Dendritic cell treated with granulocyte-macrophage colony-stimulating factor and Interleukin-4, amounts not matched to agents 40 ng/mL and 50 ng/mL, for 4 days (primary cell): Measurements from ENCODE around the gene RANBP10.
A peak's percentile ranks its signal among the peaks of the same experiment; 100 is the strongest.
"Not testable (repeated sequence)": the region's sequence is repeated elsewhere in the genome, so short reads cannot be mapped to it uniquely, and the experiment has no call there.

Experiments
- H3K27ac Mint-ChIP-seq: one replicate; pipeline ENCODE4 v1.8.0; 2022; ENCODE audit warnings: mild to moderate bottlenecking, mixed read lengths
- H3K27me3 Mint-ChIP-seq: one replicate; pipeline ENCODE4 v1.8.0; 2022; ENCODE audit warnings: mild to moderate bottlenecking, mixed read lengths
- H3K36me3 Mint-ChIP-seq: one replicate; pipeline ENCODE4 v1.8.0; 2022; ENCODE audit warnings: low read depth, mixed read lengths
- H3K4me1 Mint-ChIP-seq: one replicate; pipeline ENCODE4 v1.8.0; 2022; ENCODE audit warnings: low read depth, mixed read lengths
- H3K4me3 Mint-ChIP-seq: one replicate; pipeline ENCODE4 v1.8.0; 2022; ENCODE audit warnings: mild to moderate bottlenecking, moderate library complexity, mixed read lengths
- H3K9me3 Mint-ChIP-seq: one replicate; pipeline ENCODE4 v1.8.0; 2022; ENCODE audit warnings: mixed read lengths
- intact Hi-C: fragments of 100-400 bp; cut with micrococcal nuclease; formaldehyde crosslinking; loops from one replicate; pipeline ENCODE4 v1.15.0; 2022

RANBP10 gene

GRCh38 chr16:67761924-67762323, 44.4 kb downstream of the RANBP10 start:
- Mint-ChIP-seq H3K27me3 (no peaks in the 10 kb centered on the region), H3K27ac (no peak overlapping the region), H3K9me3 (no peaks in the 10 kb centered on the region), H3K4me1 (peaks cover 12% of the 10 kb centered on the region), H3K36me3 (peaks cover 48% of the 10 kb centered on the region), H3K4me3 (no peak overlapping the region)
- intact Hi-C loops = no loop called here

GRCh38 chr16:67760956-67761230, 45.5 kb downstream of the RANBP10 start:
- H3K4me1 Mint-ChIP-seq = peaks cover 12% of the 10 kb centered on the region
- peak overlapping the region; percentile 9 for H3K27ac Mint-ChIP-seq
- intact Hi-C loops = no loop called here
- H3K27me3 Mint-ChIP-seq = no peaks in the 10 kb centered on the region
- H3K9me3 Mint-ChIP-seq = no peaks in the 10 kb centered on the region
- no peak overlapping the region for H3K4me3 Mint-ChIP-seq
- peaks cover 43% of the 10 kb centered on the region for H3K36me3 Mint-ChIP-seq

GRCh38 chr16:67760206-67760955, 46.0 kb downstream of the RANBP10 start:
- peaks cover 40% of the 10 kb centered on the region for H3K36me3 Mint-ChIP-seq
- peaks cover 12% of the 10 kb centered on the region for H3K4me1 Mint-ChIP-seq
- H3K4me3 Mint-ChIP-seq = no peak overlapping the region
- no peaks in the 10 kb centered on the region for H3K27me3 Mint-ChIP-seq
- intact Hi-C loops = no loop called here
- no peaks in the 10 kb centered on the region for H3K9me3 Mint-ChIP-seq
- H3K27ac Mint-ChIP-seq = peak overlapping the region; percentile 9

- Mint-ChIP-seq H3K4me1 (peaks cover 12% of the 10 kb centered on the region), H3K27ac (no peak overlapping the region), H3K36me3 (peaks cover 43% of the 10 kb centered on the region), H3K27me3 (no peaks in the 10 kb centered on the region), H3K9me3 (no peaks in the 10 kb centered on the region), H3K4me3 (no peak overlapping the region)
- intact Hi-C loops = no loop called here
Measured at GRCh38 chr16:67758966-67759365, 47.4 kb downstream of the RANBP10 start.

- intact Hi-C loops = no loop called here
- H3K27me3 Mint-ChIP-seq = no peaks in the 10 kb centered on the region
- H3K4me3 Mint-ChIP-seq = no peak overlapping the region
- H3K36me3 Mint-ChIP-seq = peaks cover 49% of the 10 kb centered on the region
- no peak overlapping the region for H3K27ac Mint-ChIP-seq
- peaks cover 12% of the 10 kb centered on the region for H3K4me1 Mint-ChIP-seq
- no peaks in the 10 kb centered on the region for H3K9me3 Mint-ChIP-seq
Measured at GRCh38 chr16:67758006-67758405, 48.4 kb downstream of the RANBP10 start.

- no peak overlapping the region for H3K27ac Mint-ChIP-seq
- H3K36me3 Mint-ChIP-seq = peaks cover 40% of the 10 kb centered on the region
- H3K4me3 Mint-ChIP-seq = no peak overlapping the region
- no peaks in the 10 kb centered on the region for H3K27me3 Mint-ChIP-seq
- no peaks in the 10 kb centered on the region for H3K9me3 Mint-ChIP-seq
- intact Hi-C loops = no loop called here
- H3K4me1 Mint-ChIP-seq = no peaks in the 10 kb centered on the region
Measured at GRCh38 chr16:67752641-67753040, 53.7 kb downstream of the RANBP10 start.

GRCh38 chr16:67751331-67751730, 55.0 kb downstream of the RANBP10 start:
- peaks cover 32% of the 10 kb centered on the region for H3K36me3 Mint-ChIP-seq
- H3K27ac Mint-ChIP-seq, intact Hi-C loops, H3K27me3 Mint-ChIP-seq, H3K4me1 Mint-ChIP-seq, H3K9me3 Mint-ChIP-seq, H3K4me3 Mint-ChIP-seq: not testable (repeated sequence)

- H3K27ac Mint-ChIP-seq = no peak overlapping the region
- intact Hi-C loops = no loop called here
Measured at GRCh38 chr16:67750466-67750865, 55.9 kb downstream of the RANBP10 start.

GRCh38 chr16:67749436-67750078, 56.8 kb downstream of the RANBP10 start:
- Mint-ChIP-seq H3K9me3 (no peaks in the 10 kb centered on the region), H3K4me1 (no peaks in the 10 kb centered on the region), H3K36me3 (peaks cover 35% of the 10 kb centered on the region), H3K27ac (no peak overlapping the region), H3K4me3 (no peak overlapping the region), H3K27me3 (no peaks in the 10 kb centered on the region)
- intact Hi-C loops = no loop called here

More at GRCh38 chr16:67750466-67750865, 55.9 kb downstream of the RANBP10 start:
- Mint-ChIP-seq H3K9me3 (no peaks in the 10 kb centered on the region), H3K36me3 (peaks cover 32% of the 10 kb centered on the region), H3K4me3 (no peak overlapping the region), H3K4me1 (no peaks in the 10 kb centered on the region), H3K27me3 (no peaks in the 10 kb centered on the region)

GRCh38 chr16:67748834-67749233, 57.5 kb downstream of the RANBP10 start:
- no peak overlapping the region for H3K27ac Mint-ChIP-seq
- H3K27me3 Mint-ChIP-seq = no peaks in the 10 kb centered on the region
- no peaks in the 10 kb centered on the region for H3K4me1 Mint-ChIP-seq
- intact Hi-C loops = no loop called here
- no peak overlapping the region for H3K4me3 Mint-ChIP-seq
- peaks cover 38% of the 10 kb centered on the region for H3K36me3 Mint-ChIP-seq
- no peaks in the 10 kb centered on the region for H3K9me3 Mint-ChIP-seq

- Mint-ChIP-seq H3K36me3 (peaks cover 41% of the 10 kb centered on the region), H3K9me3 (no peaks in the 10 kb centered on the region), H3K27ac (no peak overlapping the region), H3K4me1 (no peaks in the 10 kb centered on the region), H3K4me3 (no peak overlapping the region), H3K27me3 (no peaks in the 10 kb centered on the region)
- intact Hi-C loops = no loop called here
Measured at GRCh38 chr16:67746846-67747245, 59.5 kb downstream of the RANBP10 start.

- no peaks in the 10 kb centered on the region for H3K9me3 Mint-ChIP-seq
- H3K27me3 Mint-ChIP-seq = no peaks in the 10 kb centered on the region
- H3K27ac Mint-ChIP-seq = no peak overlapping the region
- no peak overlapping the region for H3K4me3 Mint-ChIP-seq
- peaks cover 58% of the 10 kb centered on the region for H3K36me3 Mint-ChIP-seq
- H3K4me1 Mint-ChIP-seq = no peaks in the 10 kb centered on the region
- intact Hi-C loops = no loop called here
Measured at GRCh38 chr16:67741118-67741517, 65.2 kb downstream of the RANBP10 start.

- no peaks in the 10 kb centered on the region for H3K4me1 Mint-ChIP-seq
- intact Hi-C loops = no loop called here
- H3K36me3 Mint-ChIP-seq = peaks cover 65% of the 10 kb centered on the region
- H3K27me3 Mint-ChIP-seq = no peaks in the 10 kb centered on the region
- H3K9me3 Mint-ChIP-seq = no peaks in the 10 kb centered on the region
- no peak overlapping the region for H3K4me3 Mint-ChIP-seq
- no peak overlapping the region for H3K27ac Mint-ChIP-seq
Measured at GRCh38 chr16:67740391-67740790, 66.0 kb downstream of the RANBP10 start.

GRCh38 chr16:67736858-67737257, 69.5 kb downstream of the RANBP10 start:
- H3K27ac Mint-ChIP-seq = no peak overlapping the region
- H3K4me1 Mint-ChIP-seq = no peaks in the 10 kb centered on the region
- H3K4me3 Mint-ChIP-seq = no peak overlapping the region
- no peaks in the 10 kb centered on the region for H3K9me3 Mint-ChIP-seq
- H3K27me3 Mint-ChIP-seq = no peaks in the 10 kb centered on the region
- H3K36me3 Mint-ChIP-seq = peaks cover 63% of the 10 kb centered on the region
- intact Hi-C loops = no loop called here

- H3K27ac Mint-ChIP-seq = no peak overlapping the region
- H3K27me3 Mint-ChIP-seq = no peaks in the 10 kb centered on the region
- no peaks in the 10 kb centered on the region for H3K4me1 Mint-ChIP-seq
- H3K4me3 Mint-ChIP-seq = no peak overlapping the region
- H3K36me3 Mint-ChIP-seq = peaks cover 70% of the 10 kb centered on the region
- no peaks in the 10 kb centered on the region for H3K9me3 Mint-ChIP-seq
- intact Hi-C loops = no loop called here
Measured at GRCh38 chr16:67734731-67735201, 71.6 kb downstream of the RANBP10 start.
